H1 (cell line): ENCODE results near the gene MYOM1. TPM values are rescaled to one million over a fixed set of nuclear protein-coding genes. Genes with fewer than 3 reads are reported as not detected.

Source experiments
- CTCF ChIA-PET: fragments of 300-600 bp; sonication (Branson Sonifier 250); formaldehyde crosslinking; loops from one replicate; lab custom pipeline; 2021; ENCODE audit not compliant: partially characterized antibody; lab: Charles Lee
- POLR2A ChIA-PET: fragments of 300-600 bp; sonication (Branson Sonifier 250); formaldehyde crosslinking; loops from one replicate; lab custom pipeline; 2021; ENCODE audit warnings: inconsistent platforms; ENCODE audit not compliant: partially characterized antibody; lab: Charles Lee
- DNase-seq, 2 experiments: peaks; one replicate each; pipeline versions ENCODE4 v3.0.0 to v3.0.0-alpha.2; 2010 to 2022; ENCODE audit warnings: low spot score in 2 of 2, low read depth in 1 of 2, mixed read lengths in 1 of 2
- FAIRE-seq: peaks from 2 replicates; lab custom pipeline; 2011; peaks lifted over from hg19 to GRCh38; lab: Jason Lieb, UNC
- H2AFZ ChIP-seq: 2 replicates; pipeline ENCODE4 v1.8.1; 2012; ENCODE audit warnings: low read length, inconsistent platforms
- H2AK5ac ChIP-seq: 2 replicates; pipeline ENCODE4 v1.6.1; 2013; ENCODE audit warnings: low read depth, low read length
- H2BK120ac ChIP-seq: replicated peaks from 2 replicates; pipeline ENCODE3; 2013; ENCODE audit warnings: low read depth, low read length, inconsistent platforms
- H2BK12ac ChIP-seq: 2 replicates; pipeline ENCODE4 v1.6.1; 2013; ENCODE audit warnings: low read depth, low read length
- H2BK15ac ChIP-seq: 2 replicates; pipeline ENCODE4 v1.6.1; 2013; ENCODE audit warnings: low read length
- H2BK20ac ChIP-seq: 2 replicates; pipeline ENCODE4 v1.6.1; 2013; ENCODE audit warnings: low read length
- H2BK5ac ChIP-seq: 2 replicates; pipeline ENCODE4 v1.6.1; 2013; ENCODE audit warnings: low read depth, low read length
- H3K14ac ChIP-seq: 2 replicates; pipeline ENCODE4 v1.6.1; 2013; ENCODE audit warnings: inconsistent platforms; ENCODE audit not compliant: insufficient read length
- H3K18ac ChIP-seq: 2 replicates; pipeline ENCODE4 v1.6.1; 2013; ENCODE audit warnings: low read length; ENCODE audit errors: extremely low read depth
- H3K23ac ChIP-seq: 2 replicates; pipeline ENCODE4 v1.6.1; 2013; ENCODE audit warnings: inconsistent platforms; ENCODE audit not compliant: insufficient read length
- H3K23me2 ChIP-seq: 2 replicates; pipeline ENCODE4 v1.6.1; 2013; ENCODE audit warnings: low read depth, low read length
- H3K27ac ChIP-seq: 2 replicates; pipeline ENCODE4 v1.6.1; 2011; ENCODE audit warnings: low read depth, low read length, inconsistent platforms
- H3K27me3 ChIP-seq, 4 experiments: replicated peaks in 1 of 4; 1 replicate in 1 of 4; 2 replicates in 3 of 4; pipeline versions ENCODE4 v1.6.1 to v1.8.1; 2011 to 2013; ENCODE audit warnings: low read length in 3 of 4, mild to moderate bottlenecking in 3 of 4, inconsistent platforms in 2 of 4, mixed read lengths in 2 of 4, moderate library complexity in 1 of 4; ENCODE audit not compliant: control insufficient read depth in 3 of 4, insufficient read depth in 3 of 4; ENCODE audit errors: extremely low read depth in 1 of 4
- H3K36me3 ChIP-seq, 4 experiments: 2 replicates each; pipeline versions ENCODE4 v1.6.1 to v1.8.1; 2011 to 2013; ENCODE audit warnings: mild to moderate bottlenecking in 4 of 4, low read length in 3 of 4, moderate library complexity in 2 of 4, control low read depth in 1 of 4, inconsistent platforms in 1 of 4; ENCODE audit not compliant: insufficient read depth in 4 of 4, control insufficient read depth in 2 of 4
- H3K4ac ChIP-seq: replicated peaks from 2 replicates; pipeline ENCODE3; 2013; ENCODE audit warnings: low read length, low read depth, mixed read lengths, inconsistent platforms; ENCODE audit not compliant: insufficient read length
- H3K4me1 ChIP-seq, 4 experiments: replicated peaks in 1 of 4; 1 replicate in 1 of 4; 2 replicates in 3 of 4; pipeline versions ENCODE4 v1.6.1 to v1.8.1; 2011 to 2013; ENCODE audit warnings: low read length in 3 of 4, inconsistent platforms in 2 of 4, mixed read lengths in 1 of 4; ENCODE audit not compliant: insufficient read depth in 4 of 4, control insufficient read depth in 3 of 4
- H3K4me2 ChIP-seq, 2 experiments: 2 replicates each; pipeline versions ENCODE4 v1.6.1 to v1.8.1; 2011 to 2013; ENCODE audit warnings: low read depth in 2 of 2, low read length in 2 of 2, control low read depth in 1 of 2, inconsistent platforms in 1 of 2, mild to moderate bottlenecking in 1 of 2; ENCODE audit not compliant: insufficient read depth in 1 of 2
- H3K4me3 ChIP-seq, 4 experiments: fragments of 200-600, 300-600 bp in 1 of 4; sonication (generic), shearing (Covaris generic), sonication (Bioruptor Twin) in 1 of 4; 2 replicates each; pipeline versions ENCODE4 v1.5.1 to v1.8.1; 2011 to 2016; ENCODE audit warnings: low read length in 4 of 4, low read depth in 3 of 4, control low read depth in 2 of 4, inconsistent platforms in 2 of 4, mild to moderate bottlenecking in 2 of 4, mixed read lengths in 1 of 4, moderate library complexity in 1 of 4; ENCODE audit not compliant: insufficient read depth in 2 of 4; ENCODE audit errors: extremely low read depth in 1 of 4
- H3K56ac ChIP-seq: replicated peaks from 2 replicates; pipeline ENCODE3; 2013; ENCODE audit warnings: low read depth, mild to moderate bottlenecking, mixed read lengths, low read length, inconsistent platforms; ENCODE audit not compliant: insufficient read length
- H3K79me1 ChIP-seq: 2 replicates; pipeline ENCODE4 v1.6.1; 2013; ENCODE audit warnings: low read depth, low read length, control low read depth
- H3K79me2 ChIP-seq, 2 experiments: 2 replicates each; pipeline versions ENCODE4 v1.6.1 to v1.8.1; 2012 to 2013; ENCODE audit warnings: low read length in 2 of 2, mild to moderate bottlenecking in 2 of 2, inconsistent platforms in 1 of 2; ENCODE audit not compliant: insufficient read depth in 2 of 2, control insufficient read depth in 1 of 2
- H3K9ac ChIP-seq, 4 experiments: replicated peaks in 1 of 4; 1 replicate in 1 of 4; 2 replicates in 3 of 4; pipeline versions ENCODE4 v1.6.1 to v1.8.1; 2011 to 2013; ENCODE audit warnings: low read depth in 3 of 4, low read length in 3 of 4, control low read depth in 2 of 4, mild to moderate bottlenecking in 2 of 4, moderate library complexity in 2 of 4, inconsistent platforms in 1 of 4; ENCODE audit errors: extremely low read depth in 1 of 4
- H3K9me3 ChIP-seq, 2 experiments: 2 replicates each; pipeline versions ENCODE4 v1.6.1 to v1.8.1; 2012 to 2013; ENCODE audit warnings: mild to moderate bottlenecking in 2 of 2, moderate library complexity in 2 of 2, control low read depth in 1 of 2, inconsistent platforms in 1 of 2, low read depth in 1 of 2, low read length in 1 of 2, mixed read lengths in 1 of 2; ENCODE audit not compliant: insufficient read depth in 2 of 2
- H4K20me1 ChIP-seq, 2 experiments: replicated peaks in 1 of 2; 2 replicates each; pipeline versions ENCODE3 to v1.8.1; 2011 to 2013; ENCODE audit warnings: inconsistent platforms in 2 of 2, low read length in 2 of 2, mild to moderate bottlenecking in 1 of 2; ENCODE audit not compliant: insufficient read depth in 2 of 2, control insufficient read depth in 1 of 2
- H4K5ac ChIP-seq: 2 replicates; pipeline ENCODE4 v1.6.1; 2013; ENCODE audit warnings: low read length, low read depth, mixed read lengths, inconsistent platforms; ENCODE audit not compliant: insufficient read length
- H4K8ac ChIP-seq: 2 replicates; pipeline ENCODE4 v1.8.0; 2013; ENCODE audit warnings: mild to moderate bottlenecking, moderate library complexity, low read length, inconsistent platforms; ENCODE audit not compliant: insufficient read depth; ENCODE audit errors: extremely low read depth
- H4K91ac ChIP-seq: replicated peaks from 2 replicates; pipeline ENCODE3; 2013; ENCODE audit warnings: low read length, mixed read lengths, inconsistent platforms; ENCODE audit not compliant: insufficient read length
- ASH2L ChIP-seq: fragments of 200-600, 300-600 bp; sonication (generic); IDR thresholded peaks from one replicate; pipeline ENCODE4 v1.7.1; 2017; ENCODE audit warnings: low read length
- CBX8 ChIP-seq: fragments of 300-800, 300-1000 bp; sonication (generic); IDR thresholded peaks from 2 replicates; pipeline ENCODE4 v1.7.1; 2016; ENCODE audit warnings: low read depth, low read length, borderline replicate concordance
- GTF2F1 ChIP-seq: IDR thresholded peaks from 2 replicates; pipeline ENCODE4 v1.6.1; 2012; ENCODE audit warnings: low read depth, low read length, improper control_type of control experiment, borderline replicate concordance
- HDAC2 ChIP-seq, 2 experiments: fragments of 300-600 bp in 1 of 2; sonication (generic) in 1 of 2; IDR thresholded peaks; 2 replicates each; pipeline ENCODE4 v1.6.1; 2011 to 2012; ENCODE audit warnings: low read depth in 2 of 2, low read length in 2 of 2, mild to moderate bottlenecking in 2 of 2, moderate library complexity in 2 of 2, borderline replicate concordance in 1 of 2, inconsistent platforms in 1 of 2
- KDM4A ChIP-seq: IDR thresholded peaks from one replicate; pipeline ENCODE4 v1.7.1; 2012; ENCODE audit warnings: low read depth, mild to moderate bottlenecking, moderate library complexity, low read length, inconsistent platforms; ENCODE audit not compliant: severe bottlenecking
- SP2 ChIP-seq: IDR thresholded peaks from 2 replicates; pipeline ENCODE4 v1.6.1; 2012; ENCODE audit warnings: mild to moderate bottlenecking, low read length, inconsistent platforms
- SP4 ChIP-seq: IDR thresholded peaks from 2 replicates; pipeline ENCODE4 v1.6.1; 2012; ENCODE audit warnings: low read length, inconsistent platforms
- WGBS, 2 experiments: shearing (Covaris generic) in 1 of 2; methylation state at CpG; one replicate each; pipeline versions ENCODE4 v1.1.6 to v1.1.7; 2013 to 2015; ENCODE audit warnings: low lambda C conversion rate in 2 of 2, mixed read lengths in 2 of 2, inconsistent platforms in 1 of 2, low coverage in 1 of 2, missing lambda C conversion rate in 1 of 2; ENCODE audit not compliant: insufficient replicate concordance in 2 of 2, insufficient coverage in 1 of 2, insufficient read length in 1 of 2; ENCODE audit errors: extremely low coverage in 1 of 2, missing lambda C conversion rate in 1 of 2; 5-methylcytosine and 5-hydroxymethylcytosine counted together
- polyA plus RNA-seq, 7 experiments: library from polyadenylated mRNA; depleted of rRNA in 3 of 7; stranded (reverse) in 5 of 7; unstranded in 2 of 7; fragments of >200 nt in 5 of 7; fragments of 200-250 nt in 2 of 7; gene quantifications; 1 replicate in 5 of 7; 2 replicates in 1 of 7; 4 replicates in 1 of 7; pipeline versions ENCODE4 v1.2.1 to v1.2.3, GENCODE V29; 2011 to 2013; ENCODE audit warnings: missing spikeins in 2 of 7, mixed read lengths in 2 of 7
- total RNA-seq: library from RNA; stranded (reverse); fragmentation: NEBNext Ultra II Directional; extraction: Animal tissue kit (Norgen Biotek cat#: 25700); gene quantifications from 2 replicates; pipeline ENCODE4 v1.2.1, GENCODE V29; 2021

Gene MYOM1
- total and polyA plus RNA-seq, 2 of the 8 experiments (the other 6 are each of a cell fraction or from before 2014, with no cell fraction given): 0.06 to 0.32 TPM

GRCh38 chr18:3040173-3040572, 179.6 kb downstream of the MYOM1 start:
- H3K23ac ChIP-seq: no peak overlapping the region
- no peak overlapping the region for H2AFZ ChIP-seq
- H3K4me1 ChIP-seq: no peaks in the 10 kb centered on the region; a peak in 1 of 7 replicates
- no peak overlapping the region for H3K18ac ChIP-seq
- H2BK120ac ChIP-seq: no peak overlapping the region
- H3K23me2 ChIP-seq: no peaks in the 10 kb centered on the region
- no peak overlapping the region for H2BK20ac ChIP-seq
- DNase-seq (no peak), FAIRE-seq (no peak)
- no peak overlapping the region for H2BK12ac ChIP-seq
- no peak overlapping the region for H3K27ac ChIP-seq
- no peaks in the 10 kb centered on the region for H4K20me1 ChIP-seq
- H3K9ac ChIP-seq: no peak overlapping the region
- no peak overlapping the region for H4K8ac ChIP-seq
- H2AK5ac ChIP-seq: no peak overlapping the region
- no peaks in the 10 kb centered on the region for H3K79me2 ChIP-seq
- H3K4me3 ChIP-seq: no peak overlapping the region
- WGBS, 2 experiments: 89% methylated on average over 2 of the region's 2 CpGs; no CpG with 5 or more reads in 1 of the 2 experiments
- H3K36me3 ChIP-seq: no peaks in the 10 kb centered on the region
- H4K5ac ChIP-seq: no peak overlapping the region
- no peak overlapping the region for H4K91ac ChIP-seq
- no peak overlapping the region for H2BK5ac ChIP-seq
- no peak overlapping the region for H3K56ac ChIP-seq
- no peak overlapping the region for H2BK15ac ChIP-seq
- H3K4me2 ChIP-seq: no peak overlapping the region
- POLR2A ChIA-PET: no interaction called here
- no peaks in the 10 kb centered on the region for H3K79me1 ChIP-seq
- CTCF ChIA-PET: interaction anchor here (1.4 kb wide), 1 partner anchor 89 kb away, joined by 3 read pairs; no protein-coding TSS in a partner anchor
- no peak overlapping the region for H3K14ac ChIP-seq
- H3K9me3 ChIP-seq: no peaks in the 10 kb centered on the region
- H3K27me3 ChIP-seq: no peaks in the 10 kb centered on the region
- H3K4ac ChIP-seq: no peak overlapping the region
- TF ChIP-seq SP2 (no peak), SP4 (no peak), ASH2L (no peak), CBX8 (no peak), HDAC2 (IDR thresholded peaks at IDR 0.05; ENCODE audit: borderline replicate concordance in 1 of 2, low read depth in 2 of 2, low read length in 2 of 2) (no peak), GTF2F1 (no peak), KDM4A (no peak)
